GM12801 (cell line): ENCODE data around the gene FAR1.

Experiments used
- CTCF ChIP-seq: IDR thresholded peaks from one replicate; pipeline ENCODE4 v1.5.1; 2011; ENCODE audit warnings: control low read depth; ENCODE audit not compliant: insufficient read length; ENCODE audit errors: extremely low read depth

FAR1 gene

GRCh38 chr11:13667245-13667644 is 1.2 kb upstream of the FAR1 start:
- no peak for TF ChIP-seq CTCF

GRCh38 chr11:13667795-13668101 is 720 bp upstream of the FAR1 start:
- TF ChIP-seq CTCF, result no peak

- no peak for TF ChIP-seq CTCF
Measured at GRCh38 chr11:13668957-13669521, 571 bp downstream of the FAR1 start.

GRCh38 chr11:13669544-13670488 is 1.3 kb downstream of the FAR1 start:
- no peak for TF ChIP-seq CTCF

- TF ChIP-seq CTCF, result no peak
Measured at GRCh38 chr11:13672576-13673210, 4.2 kb downstream of the FAR1 start.

GRCh38 chr11:13674799-13675509 is 6.5 kb downstream of the FAR1 start:
- TF ChIP-seq CTCF, result no peak

- no peak for TF ChIP-seq CTCF
Measured at GRCh38 chr11:13676576-13676975, 8.1 kb downstream of the FAR1 start.
